Keratinocyte (primary cell): ENCODE measurements around the gene GIPC1.

Source experiments
- EZH2 ChIP-seq: IDR thresholded peaks from one replicate; pipeline ENCODE4 v1.6.1; 2012; ENCODE audit warnings: inconsistent platforms, mild to moderate bottlenecking, low read length, moderate library complexity
- TF ChIP-seq, protein P1 (sequence below), 3 experiments: IDR thresholded peaks in 1 of 3; conservative IDR thresholded peaks in 1 of 3; optimal IDR thresholded peaks in 1 of 3; 2 replicates in 2 of 3; 3 replicates in 1 of 3; pipeline versions ENCODE3 to v1.5.1; 2011; ENCODE audit warnings: low read length in 3 of 3, mild to moderate bottlenecking in 3 of 3, moderate library complexity in 2 of 3, control low read depth in 1 of 3, inconsistent platforms in 1 of 3; ENCODE audit not compliant: insufficient read depth in 2 of 3; ENCODE audit errors: extremely low read depth in 1 of 3

DNA sequence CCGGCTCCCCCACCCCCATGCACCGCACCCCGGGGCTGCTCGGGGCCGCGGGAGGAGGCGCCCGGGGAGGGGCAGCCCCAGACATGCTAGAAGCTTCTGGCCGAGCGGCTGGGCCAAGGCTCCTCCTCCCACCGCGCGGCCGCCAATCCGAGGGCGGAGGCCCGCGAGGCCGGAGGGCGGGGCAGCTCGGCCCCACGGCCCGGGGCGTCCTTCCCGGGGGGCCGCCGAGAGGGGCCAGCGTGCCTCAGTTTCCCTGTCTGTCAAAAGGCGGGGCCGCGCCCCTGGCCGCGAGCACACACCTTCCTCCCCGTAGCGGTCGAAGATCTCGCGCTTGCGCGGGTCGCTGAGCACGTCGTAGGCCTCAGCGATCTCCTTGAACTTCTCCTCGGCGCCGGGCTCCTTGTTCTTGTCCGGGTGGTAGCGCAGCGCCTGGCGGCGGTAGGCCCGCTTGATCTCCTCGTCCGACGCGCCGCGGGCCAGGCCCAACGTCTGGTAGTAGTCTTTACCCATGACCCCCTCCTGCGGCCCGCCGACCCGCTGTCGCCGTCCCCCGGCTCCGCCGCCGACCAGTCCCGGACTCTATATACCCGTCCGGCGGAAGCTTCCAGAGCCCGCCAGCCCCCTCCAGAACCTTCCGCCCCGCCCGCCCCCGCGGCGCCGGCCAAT, 22.0 kb upstream of the GIPC1 start, which contains the start of gene DNAJB1:
- TF ChIP-seq, protein P1, sequence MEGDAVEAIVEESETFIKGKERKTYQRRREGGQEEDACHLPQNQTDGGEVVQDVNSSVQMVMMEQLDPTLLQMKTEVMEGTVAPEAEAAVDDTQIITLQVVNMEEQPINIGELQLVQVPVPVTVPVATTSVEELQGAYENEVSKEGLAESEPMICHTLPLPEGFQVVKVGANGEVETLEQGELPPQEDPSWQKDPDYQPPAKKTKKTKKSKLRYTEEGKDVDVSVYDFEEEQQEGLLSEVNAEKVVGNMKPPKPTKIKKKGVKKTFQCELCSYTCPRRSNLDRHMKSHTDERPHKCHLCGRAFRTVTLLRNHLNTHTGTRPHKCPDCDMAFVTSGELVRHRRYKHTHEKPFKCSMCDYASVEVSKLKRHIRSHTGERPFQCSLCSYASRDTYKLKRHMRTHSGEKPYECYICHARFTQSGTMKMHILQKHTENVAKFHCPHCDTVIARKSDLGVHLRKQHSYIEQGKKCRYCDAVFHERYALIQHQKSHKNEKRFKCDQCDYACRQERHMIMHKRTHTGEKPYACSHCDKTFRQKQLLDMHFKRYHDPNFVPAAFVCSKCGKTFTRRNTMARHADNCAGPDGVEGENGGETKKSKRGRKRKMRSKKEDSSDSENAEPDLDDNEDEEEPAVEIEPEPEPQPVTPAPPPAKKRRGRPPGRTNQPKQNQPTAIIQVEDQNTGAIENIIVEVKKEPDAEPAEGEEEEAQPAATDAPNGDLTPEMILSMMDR (optimal IDR thresholded peaks at IDR 0.05 in 1 of 3, IDR thresholded peaks at IDR 0.05 in 1 of 3, conservative IDR thresholded peaks at IDR 0.05 in 1 of 3; ENCODE audit: extremely low read depth in 1 of 3, insufficient read depth in 2 of 3, low read length in 3 of 3): no peak
- TF ChIP-seq EZH2: no peak
